RWPE2 (cell line): Measurements from ENCODE around the gene GTF2A1.

ENCODE experiments used
- ATAC-seq: fragments of 200-7000 bp; cut with Tn5 transposase; 3 replicates; pipeline ENCODE4 v1.9.1; 2021; ENCODE audit warnings: low read depth
- DNase-seq: peaks from one replicate; pipeline ENCODE4 v3.0.0-alpha.2; 2020; ENCODE audit warnings: low spot score
- H3K27ac ChIP-seq: fragments of 450-650 bp; 2 replicates; pipeline ENCODE4 v1.5.1; 2017; ENCODE audit warnings: mild to moderate bottlenecking; ENCODE audit not compliant: poor library complexity, severe bottlenecking
- H3K27me3 ChIP-seq: fragments of 250-450 bp; sonication (Bioruptor Pico); 2 replicates; pipeline ENCODE4 v1.5.1; 2021; ENCODE audit warnings: mild to moderate bottlenecking, moderate library complexity; ENCODE audit not compliant: insufficient read depth, poor library complexity, severe bottlenecking
- H3K36me3 ChIP-seq: fragments of 250-450 bp; sonication (Bioruptor Pico); 2 replicates; pipeline ENCODE4 v1.5.1; 2020; ENCODE audit warnings: low read depth, mild to moderate bottlenecking, moderate library complexity
- H3K4me1 ChIP-seq: fragments of 250-450 bp; sonication (Bioruptor Pico); 2 replicates; pipeline ENCODE4 v1.5.1; 2021; ENCODE audit warnings: mild to moderate bottlenecking, moderate library complexity; ENCODE audit not compliant: insufficient read depth, poor library complexity, severe bottlenecking
- H3K4me3 ChIP-seq: fragments of 250-450 bp; sonication (Bioruptor Pico); 2 replicates; pipeline ENCODE4 v1.5.1; 2021; ENCODE audit warnings: mild to moderate bottlenecking, moderate library complexity; ENCODE audit not compliant: severe bottlenecking
- H3K9me3 ChIP-seq: fragments of 250-450 bp; sonication (Bioruptor Pico); 2 replicates; pipeline ENCODE4 v1.5.1; 2021; ENCODE audit warnings: mild to moderate bottlenecking, moderate library complexity; ENCODE audit not compliant: severe bottlenecking
- CTCF ChIP-seq: fragments of 450-650 bp; IDR thresholded peaks from one replicate; pipeline ENCODE4 v1.5.1; 2017; ENCODE audit warnings: mild to moderate bottlenecking, moderate library complexity; ENCODE audit not compliant: poor library complexity, severe bottlenecking

The GTF2A1 gene

GRCh38 chr14:81265636-81266169, 44.9 kb upstream of the GTF2A1 start:
- Histone ChIP-seq H3K27me3 (no peaks in the 10 kb centered on the region), H3K4me3 (no peak overlapping the region), H3K4me1 (no peaks in the 10 kb centered on the region), H3K36me3 (peaks cover 79% of the 10 kb centered on the region), H3K9me3 (no peaks in the 10 kb centered on the region), H3K27ac (no peak overlapping the region)
- ATAC-seq (no peak), DNase-seq (no peak)
- no peak for TF ChIP-seq CTCF

GRCh38 chr14:81264671-81265070, 43.9 kb upstream of the GTF2A1 start:
- DNase-seq (no peak), ATAC-seq (no peak)
- H3K27ac ChIP-seq = no peak overlapping the region
- H3K9me3 ChIP-seq = no peaks in the 10 kb centered on the region
- H3K27me3 ChIP-seq = no peaks in the 10 kb centered on the region
- H3K4me1 ChIP-seq = no peaks in the 10 kb centered on the region
- no peak overlapping the region for H3K4me3 ChIP-seq
- TF ChIP-seq CTCF = no peak
- H3K36me3 ChIP-seq = peaks cover 69% of the 10 kb centered on the region

- DNase-seq = no peak
These were observed 43.1 kb upstream of the GTF2A1 start for GRCh38 chr14:81263777-81264410.

GRCh38 chr14:81261176-81261575, 40.4 kb upstream of the GTF2A1 start:
- Histone ChIP-seq H3K4me1 (no peaks in the 10 kb centered on the region), H3K4me3 (no peak overlapping the region), H3K36me3 (peaks cover 34% of the 10 kb centered on the region), H3K27me3 (no peaks in the 10 kb centered on the region), H3K27ac (no peak overlapping the region), H3K9me3 (no peaks in the 10 kb centered on the region)
- no peak for DNase-seq
- TF ChIP-seq CTCF = no peak
- ATAC-seq = no peak

More at GRCh38 chr14:81263777-81264410, 43.1 kb upstream of the GTF2A1 start:
- Histone ChIP-seq H3K9me3 (no peaks in the 10 kb centered on the region), H3K27ac (no peak overlapping the region), H3K36me3 (peaks cover 61% of the 10 kb centered on the region), H3K27me3 (no peaks in the 10 kb centered on the region), H3K4me1 (no peaks in the 10 kb centered on the region), H3K4me3 (no peak overlapping the region)
- no peak for ATAC-seq
- TF ChIP-seq CTCF = no peak

GRCh38 chr14:81260732-81261131, 40.0 kb upstream of the GTF2A1 start:
- H3K27ac ChIP-seq = no peak overlapping the region
- H3K36me3 ChIP-seq = peaks cover 29% of the 10 kb centered on the region
- no peak for DNase-seq
- no peak for TF ChIP-seq CTCF
- no peaks in the 10 kb centered on the region for H3K4me1 ChIP-seq
- no peak for ATAC-seq
- H3K9me3 ChIP-seq = no peaks in the 10 kb centered on the region
- H3K27me3 ChIP-seq = no peaks in the 10 kb centered on the region
- H3K4me3 ChIP-seq = no peak overlapping the region
